Vagina (tissue), 2 donors: ENCODE data around the gene SLC35G6.

Experiments used
- CTCF ChIP-seq, 3 experiments: fragments of 450-650 bp in 2 of 3; fragments of 200-600 bp in 1 of 3; sonication (generic) in 1 of 3; IDR thresholded peaks; one replicate each; pipeline ENCODE4 v1.5.1; 2017 to 2019; ENCODE audit warnings: antibody characterized with exemption in 3 of 3, mild to moderate bottlenecking in 2 of 3, moderate library complexity in 2 of 3
- POLR2A ChIP-seq, 2 donors: fragments of 450-650 bp; IDR thresholded peaks; one replicate each; pipeline ENCODE4 v1.6.1; 2017; ENCODE audit warnings: antibody characterized with exemption in 2 of 2, mild to moderate bottlenecking in 2 of 2, moderate library complexity in 2 of 2
- POLR2AphosphoS5 ChIP-seq, 2 donors: sonication (generic); formaldehyde crosslinking; IDR thresholded peaks; one replicate each; pipeline ENCODE4 v1.9.0; 2017; ENCODE audit warnings: antibody characterized with exemption in 2 of 2, mild to moderate bottlenecking in 2 of 2, low read depth in 1 of 2; ENCODE audit not compliant: insufficient read depth in 1 of 2

DNA sequence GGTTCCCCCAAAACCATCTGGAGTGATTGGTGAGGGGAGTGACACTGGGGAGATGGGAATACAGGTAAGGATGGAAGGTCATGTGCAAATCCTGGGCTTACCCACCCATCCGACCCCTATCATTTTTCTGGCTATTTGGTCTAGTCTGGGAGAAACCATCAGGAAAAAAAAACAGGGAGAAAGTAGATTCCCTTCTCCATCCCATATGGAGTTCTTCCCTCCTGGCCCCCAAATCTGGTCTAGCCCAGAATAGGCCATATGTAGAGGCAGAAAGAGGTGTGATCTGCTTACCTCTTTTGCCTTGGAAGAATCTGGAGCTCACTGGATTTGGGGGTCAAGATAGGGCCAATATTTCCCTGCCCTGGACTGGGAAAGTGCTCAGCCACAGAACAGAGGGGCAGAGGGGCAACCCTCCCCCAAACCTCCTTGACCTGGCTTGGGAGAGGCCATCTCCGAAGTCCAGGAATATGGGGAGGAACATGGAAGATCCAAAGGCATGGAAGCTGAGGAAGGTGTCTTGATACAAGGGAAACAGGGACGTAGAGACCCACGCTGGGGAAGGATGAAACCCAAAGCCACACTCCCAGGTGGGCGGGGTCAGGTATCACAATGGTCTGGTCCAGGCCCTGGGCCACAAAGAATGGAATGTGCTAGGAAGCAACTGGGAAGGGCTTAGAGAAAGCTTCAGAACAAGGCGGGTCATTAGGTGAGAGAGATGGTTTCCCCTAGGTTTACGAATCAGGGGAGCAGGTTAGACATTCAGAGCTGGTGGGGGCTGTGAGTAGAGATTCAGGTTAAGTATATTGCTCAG is 20.2 kb upstream of the SLC35G6 start:
- TF ChIP-seq POLR2A (IDR thresholded peaks at IDR 0.05) (no peak), CTCF (IDR thresholded peaks at IDR 0.05) (no peak), POLR2AphosphoS5 (IDR thresholded peaks at IDR 0.05; ENCODE audit: insufficient read depth in 1 of 2, low read depth in 1 of 2) (no peak)
